Measurements from ENCODE around the gene CD164.

- TF ChIP-seq, protein P1, sequence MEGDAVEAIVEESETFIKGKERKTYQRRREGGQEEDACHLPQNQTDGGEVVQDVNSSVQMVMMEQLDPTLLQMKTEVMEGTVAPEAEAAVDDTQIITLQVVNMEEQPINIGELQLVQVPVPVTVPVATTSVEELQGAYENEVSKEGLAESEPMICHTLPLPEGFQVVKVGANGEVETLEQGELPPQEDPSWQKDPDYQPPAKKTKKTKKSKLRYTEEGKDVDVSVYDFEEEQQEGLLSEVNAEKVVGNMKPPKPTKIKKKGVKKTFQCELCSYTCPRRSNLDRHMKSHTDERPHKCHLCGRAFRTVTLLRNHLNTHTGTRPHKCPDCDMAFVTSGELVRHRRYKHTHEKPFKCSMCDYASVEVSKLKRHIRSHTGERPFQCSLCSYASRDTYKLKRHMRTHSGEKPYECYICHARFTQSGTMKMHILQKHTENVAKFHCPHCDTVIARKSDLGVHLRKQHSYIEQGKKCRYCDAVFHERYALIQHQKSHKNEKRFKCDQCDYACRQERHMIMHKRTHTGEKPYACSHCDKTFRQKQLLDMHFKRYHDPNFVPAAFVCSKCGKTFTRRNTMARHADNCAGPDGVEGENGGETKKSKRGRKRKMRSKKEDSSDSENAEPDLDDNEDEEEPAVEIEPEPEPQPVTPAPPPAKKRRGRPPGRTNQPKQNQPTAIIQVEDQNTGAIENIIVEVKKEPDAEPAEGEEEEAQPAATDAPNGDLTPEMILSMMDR (CRISPR knock-in tag; IDR thresholded peaks at IDR 0.05) = no peak; the same call in none of the 2 replicates
- TF ChIP-seq SIN3A (IDR thresholded peaks at IDR 0.05; ENCODE audit: borderline replicate concordance, low read depth, low read length) (no peak; the same call in 1 of the 2 replicates), KLF6 (CRISPR knock-in tag; IDR thresholded peaks at IDR 0.05) (peak; percentile 89; the same call in 1 of the 2 replicates), ZNF264 (CRISPR knock-in tag; IDR thresholded peaks at IDR 0.05) (no peak)
These were observed at the start of gene CD164 for GRCh38 chr6:109381747-109382575.

Data from HepG2 (cell line).